SH-SY5Y (cell line): Measurements from ENCODE around the gene TRIO.

Source experiments
- GATA2 ChIP-seq: IDR thresholded peaks from 2 replicates; pipeline ENCODE4 v1.6.1; 2011; ENCODE audit warnings: mild to moderate bottlenecking, low read depth, low read length
- GATA3 ChIP-seq: IDR thresholded peaks from 2 replicates; pipeline ENCODE4 v1.6.1; 2011; ENCODE audit warnings: low read depth, mild to moderate bottlenecking, low read length, moderate library complexity

GRCh38 chr5:14185326-14186058 is 42.4 kb downstream of the TRIO start:
- no peak for TF ChIP-seq GATA2
- TF ChIP-seq GATA3: no peak
